IPS-18c (cell line): ENCODE data around the gene BDNF.
A peak's percentile ranks its signal among the peaks of the same experiment; 100 is the strongest.
"Not testable (repeated sequence)": the region's sequence is repeated elsewhere in the genome, so short reads cannot be mapped to it uniquely, and the experiment has no call there.

Experiments
- H3K4me3 ChIP-seq: 2 replicates; pipeline ENCODE4 v1.7.0; 2013; ENCODE audit warnings: low read depth, mild to moderate bottlenecking, low read length, moderate library complexity; ENCODE audit not compliant: insufficient read depth
- H3K9me3 ChIP-seq: one replicate; pipeline ENCODE4 v1.6.1; 2013; ENCODE audit warnings: mild to moderate bottlenecking, low read length, moderate library complexity; ENCODE audit not compliant: control insufficient read depth, insufficient read depth

The BDNF gene

DNA sequence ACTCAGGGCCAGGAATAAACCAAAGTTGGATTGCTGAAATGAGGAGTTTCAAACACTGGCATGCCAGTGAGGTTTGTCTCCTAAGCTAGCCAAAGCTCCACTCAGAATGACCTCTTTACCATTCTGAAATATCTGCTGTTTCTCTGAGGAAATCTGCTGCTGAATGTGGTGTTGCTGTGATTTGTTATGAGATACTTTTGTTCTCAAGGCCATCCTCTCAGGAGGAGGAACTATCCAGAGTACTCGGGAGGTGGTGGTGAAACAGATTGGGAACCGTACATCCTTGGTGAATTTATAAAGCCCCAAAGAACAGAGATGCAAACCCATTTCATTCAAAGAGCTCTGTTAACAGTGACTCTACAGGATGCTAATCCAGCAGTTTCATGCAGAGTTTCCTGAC lies 50.5 kb downstream of the BDNF start:
- H3K9me3 ChIP-seq, result no peaks in the 10 kb centered on the region

DNA sequence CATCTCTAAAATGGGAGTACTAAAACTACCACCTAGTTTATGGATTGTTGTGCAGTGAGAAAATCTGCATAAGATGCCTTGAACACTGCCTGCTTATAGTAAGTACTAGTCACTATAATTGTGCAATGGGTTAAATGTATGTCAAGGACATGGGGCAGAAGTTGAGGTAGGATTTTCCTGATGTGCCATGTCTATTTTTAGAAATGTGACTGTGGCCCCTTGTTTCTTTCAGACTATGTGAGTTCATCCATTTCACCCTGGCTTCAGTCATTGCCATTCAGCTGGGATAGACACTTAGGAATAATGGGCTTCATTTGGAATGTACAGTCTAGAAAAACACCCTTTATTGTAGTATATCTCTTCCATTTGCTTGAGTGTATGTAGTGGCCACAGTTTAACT lies 51.4 kb downstream of the BDNF start:
- Histone ChIP-seq H3K4me3 (no peak overlapping the region), H3K9me3 (no peaks in the 10 kb centered on the region)

More for the DNA sequence above, 50.5 kb downstream of the BDNF start:
- no peak overlapping the region for H3K4me3 ChIP-seq

DNA sequence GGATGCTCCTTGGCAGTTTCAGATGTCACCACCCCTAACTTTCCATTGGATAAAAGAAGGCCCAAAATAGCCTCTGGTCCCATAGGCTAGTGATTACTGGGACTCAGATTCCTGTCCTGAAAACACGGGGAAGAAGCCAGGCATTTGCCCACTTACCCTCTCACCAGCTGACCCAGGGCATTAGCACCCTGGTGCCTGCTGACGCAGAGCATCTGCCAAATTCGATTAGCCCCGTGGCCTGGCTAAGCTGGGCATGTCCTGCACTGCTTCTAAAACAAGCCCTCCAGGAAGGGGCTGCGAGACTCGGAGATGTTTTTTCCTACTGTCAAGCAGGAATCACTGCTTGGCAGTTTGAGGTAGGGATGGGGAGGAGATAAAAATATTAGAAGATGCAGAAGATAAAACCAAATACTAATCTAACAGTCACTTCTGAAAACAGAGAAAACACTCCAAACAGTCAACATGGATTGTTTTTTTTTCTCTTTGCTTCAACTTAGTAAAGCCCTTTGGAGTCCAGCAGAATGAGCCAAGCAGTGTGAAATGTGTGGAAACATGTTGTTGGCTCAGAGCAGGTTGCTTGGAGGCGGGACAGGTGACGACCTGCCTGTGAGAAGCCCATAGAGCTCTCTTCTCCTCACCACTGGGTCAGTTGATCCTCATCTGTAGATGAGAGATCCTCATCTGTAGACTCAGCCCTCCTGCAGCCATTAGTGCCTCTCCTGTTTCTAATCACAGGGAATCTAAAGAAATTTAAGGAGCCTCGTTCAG lies 54.0 kb downstream of the BDNF start:
- H3K4me3 ChIP-seq, result no peak overlapping the region

DNA sequence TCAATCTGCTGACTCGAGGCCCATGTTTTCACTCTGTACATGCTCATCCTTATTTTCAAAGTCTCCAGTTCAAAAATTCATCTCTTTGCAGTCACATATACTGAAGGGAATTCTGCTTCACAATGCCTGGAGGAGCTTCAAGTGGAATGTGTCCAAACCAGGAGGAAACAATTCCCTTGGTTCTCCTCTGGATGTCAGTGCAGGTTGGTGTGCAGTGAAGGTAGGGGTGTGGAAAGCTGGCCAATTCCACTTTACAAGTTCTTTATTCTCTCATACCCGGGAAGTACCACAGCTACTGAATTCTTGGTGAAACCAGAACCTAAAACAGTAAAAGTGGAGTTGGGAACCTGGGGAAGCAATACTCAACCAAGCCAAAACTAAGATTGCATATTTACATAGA lies 57.3 kb downstream of the BDNF start:
- no peak overlapping the region for H3K4me3 ChIP-seq
- H3K9me3 ChIP-seq, result no peaks in the 10 kb centered on the region

More for the DNA sequence above, 54.0 kb downstream of the BDNF start:
- H3K9me3 ChIP-seq, result no peaks in the 10 kb centered on the region

DNA sequence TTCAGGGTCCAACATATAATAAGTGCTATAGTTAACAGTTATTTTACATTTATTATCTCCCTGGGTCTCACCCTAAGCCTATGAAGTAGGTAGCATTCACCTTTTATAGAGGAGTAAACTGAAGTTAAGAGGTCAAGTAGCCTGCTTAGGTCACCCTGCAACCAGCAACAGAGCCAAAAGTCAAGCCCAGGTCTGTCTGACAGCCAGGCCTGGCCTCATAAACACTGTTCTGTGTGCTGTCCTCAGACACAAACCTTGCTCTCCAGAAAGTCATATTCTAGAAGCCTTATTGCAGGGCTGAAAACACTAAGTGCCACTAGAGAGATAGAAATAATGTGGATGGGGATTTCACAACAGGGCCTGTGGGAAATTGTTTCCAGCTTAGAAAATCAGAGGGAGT lies 59.3 kb downstream of the BDNF start:
- no peaks in the 10 kb centered on the region for H3K9me3 ChIP-seq
- no peak overlapping the region for H3K4me3 ChIP-seq

DNA sequence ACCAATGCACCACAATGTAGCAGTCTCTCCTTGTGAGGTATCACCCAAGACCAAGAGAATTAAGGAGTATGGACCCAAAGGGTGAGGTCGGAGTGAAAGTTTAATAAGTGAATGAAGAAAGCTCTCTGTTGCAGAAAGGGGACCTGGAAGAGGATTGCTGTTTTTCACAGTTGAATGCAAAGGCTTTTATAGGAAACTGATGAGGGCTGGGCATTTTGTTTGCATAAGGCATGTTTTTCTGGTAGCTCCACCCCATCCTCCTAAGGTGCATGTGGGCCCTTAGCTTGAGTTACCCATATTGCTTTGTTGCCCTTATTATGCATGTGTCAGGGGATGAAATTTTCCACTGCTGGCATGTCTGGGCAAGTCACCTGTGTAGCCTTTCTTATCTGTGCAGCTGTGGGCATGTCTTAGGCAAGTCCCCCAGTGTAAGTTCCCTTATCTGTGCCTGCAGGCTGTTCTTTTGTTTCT lies 64.7 kb downstream of the BDNF start:
- Histone ChIP-seq H3K9me3 (no peaks in the 10 kb centered on the region), H3K4me3 (no peak overlapping the region)

DNA sequence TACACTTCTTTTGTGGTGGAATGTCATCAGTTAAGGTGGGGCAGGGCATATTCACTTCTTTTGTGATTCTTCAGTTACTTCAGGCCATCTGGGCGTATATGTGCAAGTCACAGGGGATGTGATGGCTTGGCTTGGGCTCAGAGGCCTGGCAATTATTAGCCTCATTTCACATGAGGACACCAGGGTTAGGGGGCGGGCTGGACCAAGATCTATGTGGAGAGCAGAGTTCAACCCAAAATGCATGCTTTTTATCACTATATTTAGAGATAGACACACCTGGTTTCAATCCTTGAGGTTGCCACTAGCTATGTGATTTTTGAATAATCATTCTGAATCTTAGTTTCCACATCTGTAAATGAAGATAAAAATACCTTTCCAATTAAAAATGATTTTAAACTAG lies 65.5 kb downstream of the BDNF start:
- not testable (repeated sequence) for H3K9me3 ChIP-seq, H3K4me3 ChIP-seq

DNA sequence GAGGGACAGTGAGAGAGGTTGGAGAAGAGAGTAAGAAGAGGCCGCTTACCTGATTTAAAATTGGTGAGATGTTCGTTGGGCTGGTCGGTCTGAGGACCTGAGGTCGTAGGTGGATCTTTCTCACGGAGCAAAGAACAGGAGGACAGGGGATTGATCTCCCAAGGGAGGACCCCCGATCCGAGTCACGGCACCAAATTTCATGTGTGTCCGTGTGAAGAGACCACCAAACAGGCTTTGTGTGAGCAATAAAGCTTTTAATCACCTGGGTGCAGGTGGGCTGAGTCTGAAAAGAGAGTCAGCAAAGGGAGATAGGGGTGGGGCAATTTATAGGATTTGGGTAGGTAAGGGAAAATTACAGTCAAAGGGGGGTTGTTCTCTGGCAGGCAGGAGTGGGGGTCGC lies 66.0 kb downstream of the BDNF start:
- not testable (repeated sequence) for H3K9me3 ChIP-seq
- H3K4me3 ChIP-seq, result peak overlapping the region; percentile 40; the same call in 1 of the 2 replicates

DNA sequence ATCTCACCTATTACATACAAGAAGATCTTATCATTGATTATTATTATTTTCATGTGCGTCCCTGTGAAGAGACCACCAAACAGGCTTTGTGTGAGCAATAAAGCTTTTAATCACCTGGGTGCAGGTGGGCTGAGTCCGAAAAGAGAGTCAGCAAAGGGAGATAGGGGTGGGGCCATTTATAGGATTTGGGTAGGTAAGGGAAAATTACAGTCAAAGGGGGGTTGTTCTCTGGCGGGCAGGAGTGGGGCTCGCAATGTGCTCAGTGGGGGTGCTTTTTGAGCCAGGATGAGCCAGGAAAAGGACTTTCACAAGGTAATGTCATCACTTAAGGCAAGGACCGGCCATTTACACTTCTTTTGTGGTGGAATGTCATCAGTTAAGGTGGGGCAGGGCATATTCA lies 71.2 kb downstream of the BDNF start:
- not testable (repeated sequence) for H3K4me3 ChIP-seq

DNA sequence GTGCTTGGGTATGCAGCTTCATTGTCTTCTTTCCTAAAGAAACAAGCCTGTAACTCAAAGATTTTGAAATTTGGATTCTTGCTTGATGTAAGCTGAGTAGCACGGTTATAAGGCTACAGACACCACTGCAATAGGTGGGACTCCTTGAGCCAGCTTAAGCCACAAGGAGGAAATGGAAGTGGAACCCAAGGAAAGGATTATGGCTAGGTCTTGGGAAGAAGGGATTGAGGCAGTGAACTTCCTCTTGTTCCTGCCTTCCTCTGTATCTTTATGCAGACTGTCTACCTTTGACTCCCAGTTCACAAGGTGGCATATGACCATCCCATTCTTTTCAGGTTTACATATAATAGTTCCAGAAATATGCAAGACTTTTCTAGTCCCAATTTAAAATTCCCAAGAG lies 72.3 kb downstream of the BDNF start:
- Histone ChIP-seq H3K9me3 (no peaks in the 10 kb centered on the region), H3K4me3 (no peak overlapping the region)

More for the DNA sequence above, 71.2 kb downstream of the BDNF start:
- H3K9me3 ChIP-seq, result not testable (repeated sequence)

DNA sequence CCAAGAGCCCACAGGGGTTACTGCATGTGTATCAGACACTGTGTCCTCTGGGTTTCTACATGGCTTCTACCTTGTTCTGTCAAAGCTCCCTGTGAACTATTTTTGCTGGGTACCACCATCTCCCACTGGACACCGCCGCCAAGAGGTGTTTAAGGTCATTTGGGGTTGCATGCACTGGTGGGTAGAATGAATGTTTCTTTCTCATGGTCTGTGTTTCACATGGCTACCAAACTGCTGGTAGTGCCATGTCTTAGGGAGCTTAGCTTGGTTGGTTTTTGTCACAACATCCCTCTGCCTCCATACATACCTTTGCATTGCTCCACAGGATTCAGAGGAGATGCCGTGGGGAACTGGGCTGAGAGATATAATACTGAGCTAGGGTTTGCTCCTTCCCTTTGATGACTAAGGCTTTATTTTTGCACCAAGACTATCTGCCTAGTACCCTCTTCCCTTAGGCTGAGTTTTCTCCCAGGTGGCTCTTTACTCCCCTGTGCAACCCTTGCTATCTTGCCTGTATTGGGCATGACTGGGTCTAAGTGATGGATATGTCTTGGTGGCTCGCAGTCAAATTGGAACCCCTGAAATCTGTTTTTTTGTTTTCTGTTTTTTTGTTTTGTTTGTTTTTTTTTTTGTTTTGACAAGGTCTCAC lies 73.2 kb downstream of the BDNF start:
- no peak overlapping the region for H3K4me3 ChIP-seq
- no peaks in the 10 kb centered on the region for H3K9me3 ChIP-seq

DNA sequence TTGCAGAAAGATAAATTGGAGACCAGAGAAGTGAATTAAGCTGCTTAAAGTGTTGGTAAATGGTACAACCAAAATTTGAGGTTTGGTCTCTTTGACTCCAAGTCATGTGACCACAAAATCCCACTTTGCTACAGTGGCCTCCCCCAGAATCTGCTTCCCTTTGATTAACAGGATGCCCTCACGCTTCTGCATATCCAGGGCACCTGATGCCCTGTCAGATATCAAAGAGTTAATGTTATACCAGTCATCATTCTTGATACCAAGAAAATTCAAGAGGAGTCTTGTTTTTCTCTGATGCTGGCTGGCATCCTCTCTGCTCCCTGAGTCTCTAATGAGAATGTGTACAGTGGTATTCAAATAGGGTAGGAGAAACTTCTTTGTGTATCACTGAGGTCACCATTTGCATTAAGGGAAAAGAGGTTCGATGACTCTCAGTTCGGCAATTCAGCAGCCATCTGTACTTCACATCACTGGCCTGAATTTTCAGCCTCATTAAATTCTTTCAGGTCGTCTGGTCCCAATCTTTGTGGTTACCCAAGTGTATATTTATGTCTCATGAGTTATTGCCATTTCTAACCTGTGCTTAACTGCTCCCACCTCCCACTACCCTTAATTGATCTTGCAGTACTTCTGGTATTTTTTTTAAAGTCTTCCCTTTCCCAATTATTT lies 73.9 kb downstream of the BDNF start:
- Histone ChIP-seq H3K4me3 (no peak overlapping the region), H3K9me3 (no peaks in the 10 kb centered on the region)

DNA sequence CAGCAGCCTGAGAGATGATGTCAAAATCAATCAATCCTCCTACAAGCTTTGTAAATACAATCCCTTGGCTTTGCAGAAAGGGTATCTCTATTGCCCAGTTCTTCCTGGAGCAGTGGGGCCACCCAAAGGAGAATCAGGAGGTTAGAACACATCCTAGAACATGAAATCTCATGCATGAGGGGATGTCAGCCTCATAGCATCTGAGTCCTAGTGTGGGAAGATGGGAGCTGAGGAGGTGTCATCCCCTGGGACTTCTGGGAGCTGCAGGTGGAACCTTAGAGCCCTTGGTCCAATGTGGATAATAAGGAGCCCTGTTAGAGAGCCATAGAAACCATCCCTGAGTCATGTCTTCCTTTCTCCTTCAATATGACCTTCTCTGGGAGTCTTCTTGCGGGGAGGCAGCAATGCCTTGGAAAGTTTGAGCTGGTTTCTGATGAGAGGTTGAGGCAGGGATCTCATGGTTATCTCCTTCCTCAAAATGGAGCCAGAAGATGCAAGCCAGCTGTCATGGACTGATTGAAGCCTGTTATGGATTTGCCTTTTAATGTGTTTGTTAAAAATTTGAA lies 74.8 kb downstream of the BDNF start:
- Histone ChIP-seq H3K4me3 (no peak overlapping the region), H3K9me3 (no peaks in the 10 kb centered on the region)

DNA sequence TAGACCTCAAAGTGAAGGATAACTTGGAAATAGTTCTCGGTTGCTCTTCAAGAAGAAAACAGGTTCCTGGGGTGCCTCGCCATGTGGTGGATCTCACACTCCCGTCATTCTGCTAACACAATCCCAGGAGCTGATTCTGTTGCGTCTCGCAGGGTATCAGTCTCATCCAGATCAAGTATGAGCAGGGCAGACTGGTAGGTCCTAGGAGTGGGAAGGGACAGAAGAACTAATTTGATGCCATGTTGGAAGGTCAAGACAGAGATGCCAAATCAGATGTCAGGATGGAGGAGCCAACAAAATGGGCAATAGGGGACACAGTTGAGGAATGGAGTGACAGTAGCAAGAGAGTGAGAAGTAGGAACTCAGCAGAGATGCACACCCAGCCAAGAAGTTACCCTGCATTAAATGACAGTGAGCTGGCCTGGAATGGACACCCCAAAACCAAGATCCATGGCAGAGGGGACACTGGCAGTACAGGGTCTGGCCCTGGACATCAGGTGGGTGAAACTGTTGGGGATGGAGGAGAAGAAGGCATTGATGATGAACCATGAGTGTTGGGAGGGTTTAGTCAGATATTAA lies 76.2 kb downstream of the BDNF start:
- H3K4me3 ChIP-seq, result no peak overlapping the region
- no peaks in the 10 kb centered on the region for H3K9me3 ChIP-seq

DNA sequence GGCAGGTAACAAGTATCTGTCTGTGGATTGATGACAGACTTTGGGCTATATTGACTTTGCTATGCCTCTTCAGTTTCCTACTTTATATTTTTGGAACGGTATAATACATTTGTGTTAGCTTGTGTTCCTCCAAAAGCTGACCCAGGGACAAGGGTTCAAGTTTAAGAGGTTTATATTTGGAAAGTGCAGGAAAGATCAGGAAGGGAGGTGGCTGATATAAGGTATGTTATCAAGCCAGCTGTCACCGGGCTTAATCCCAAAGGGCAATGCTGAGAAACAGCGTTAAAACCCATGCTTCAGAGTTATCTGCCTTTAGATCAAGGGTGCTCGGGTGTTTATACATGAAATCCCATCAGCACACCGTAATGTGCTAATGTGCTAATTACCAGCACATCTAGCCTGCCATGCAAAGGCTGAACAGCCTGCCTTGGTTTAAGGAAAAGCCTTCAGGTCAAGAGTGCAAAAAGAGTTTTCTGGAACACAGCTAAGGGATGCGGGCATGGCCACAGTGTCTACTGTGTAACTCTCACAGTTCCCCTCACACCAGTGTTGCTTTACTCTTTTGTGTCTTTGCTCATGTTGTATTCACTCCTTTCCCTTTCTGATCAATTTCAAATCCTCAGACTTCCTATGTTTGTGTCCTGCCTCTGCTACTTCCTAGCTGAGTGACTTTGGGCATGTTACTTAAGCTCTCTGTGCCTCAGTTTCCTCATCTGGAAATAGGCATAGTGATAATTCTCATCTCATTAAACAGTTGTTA lies 77.5 kb downstream of the BDNF start:
- no peak overlapping the region for H3K4me3 ChIP-seq
- H3K9me3 ChIP-seq, result no peaks in the 10 kb centered on the region

DNA sequence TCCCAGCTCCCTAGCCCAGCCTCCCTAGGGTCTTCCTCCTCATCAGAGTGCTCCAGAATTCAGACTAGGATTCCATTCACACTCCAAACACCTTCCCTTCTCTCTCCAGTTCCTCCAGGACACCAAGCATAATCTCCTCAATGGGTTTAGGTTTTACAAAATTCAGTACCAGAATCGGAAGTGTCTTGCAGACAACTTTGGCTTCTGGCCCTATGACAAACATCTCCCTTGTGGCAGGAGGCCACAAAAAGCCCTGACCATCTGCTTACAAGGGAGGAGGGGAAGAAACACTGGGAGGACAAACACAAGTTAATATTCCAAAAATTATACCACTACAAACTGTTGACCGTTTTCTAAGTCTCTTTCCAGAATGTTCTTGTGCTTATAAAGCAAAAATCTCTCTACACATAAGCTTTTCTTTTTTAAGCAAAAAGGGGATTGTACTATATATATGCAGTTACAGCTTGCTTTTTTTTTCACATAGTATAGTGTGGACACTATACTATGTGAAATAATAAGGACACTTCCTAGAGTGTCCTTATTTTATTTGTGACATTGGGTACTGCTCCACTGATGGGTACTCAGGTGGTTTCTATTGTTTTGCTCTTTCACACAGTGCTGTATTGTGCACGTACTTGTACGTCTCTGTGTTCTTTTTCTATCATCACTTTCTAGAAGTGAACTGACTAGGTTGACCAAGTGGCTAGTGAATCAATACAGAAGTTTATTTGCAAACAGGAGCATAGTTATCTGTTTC lies 78.7 kb downstream of the BDNF start:
- Histone ChIP-seq H3K9me3 (no peaks in the 10 kb centered on the region), H3K4me3 (no peak overlapping the region)
